ENCODE results near the gene NCAN. TPM values are rescaled to one million over a fixed set of nuclear protein-coding genes. Genes with fewer than 3 reads are reported as not detected.

Gene NCAN
- total and polyA plus RNA-seq, 2 of the 8 experiments (the other 6 are each of a cell fraction or from before 2014, with no cell fraction given) = 2.7 TPM

- Histone ChIP-seq H2BK120ac (replicated peaks; ENCODE audit: low read depth, low read length) (no peak overlapping the region), H3K27ac (ENCODE audit: low read depth, low read length) (no peak overlapping the region), H3K79me1 (ENCODE audit: low read depth, low read length) (no peaks in the 10 kb centered on the region), H3K23ac (ENCODE audit: insufficient read length) (no peak overlapping the region), H3K79me2 (ENCODE audit: control insufficient read depth in 1 of 2, insufficient read depth in 2 of 2, low read length in 2 of 2) (no peaks in the 10 kb centered on the region), H4K20me1 (replicated peaks in 1 of 2; ENCODE audit: control insufficient read depth in 1 of 2, insufficient read depth in 2 of 2, low read length in 2 of 2) (no peaks in the 10 kb centered on the region), H2BK15ac (ENCODE audit: low read length) (no peak overlapping the region), H4K91ac (replicated peaks; ENCODE audit: insufficient read length, low read length) (no peak overlapping the region), H3K36me3 (ENCODE audit: control insufficient read depth in 2 of 4, insufficient read depth in 4 of 4, low read length in 3 of 4) (no peaks in the 10 kb centered on the region), H3K4me2 (ENCODE audit: insufficient read depth in 1 of 2, low read depth in 2 of 2, low read length in 2 of 2) (no peak overlapping the region), H4K5ac (ENCODE audit: insufficient read length, low read depth, low read length) (no peak overlapping the region), H2AK5ac (ENCODE audit: low read depth, low read length) (0 out of 2 replicates have a peak overlapping the region, but pooled peaks have one; percentile 53), H3K23me2 (ENCODE audit: low read depth, low read length) (no peaks in the 10 kb centered on the region), H3K9me3 (ENCODE audit: insufficient read depth in 2 of 2, low read depth in 1 of 2, low read length in 1 of 2) (no peaks in the 10 kb centered on the region), H2AFZ (ENCODE audit: low read length) (no peak overlapping the region), H3K9ac (replicated peaks in 1 of 4; ENCODE audit: extremely low read depth in 1 of 4, low read depth in 3 of 4, low read length in 3 of 4) (no peak overlapping the region), H3K18ac (ENCODE audit: extremely low read depth, low read length) (no peak overlapping the region), H2BK5ac (ENCODE audit: low read depth, low read length) (no peak overlapping the region), H3K4ac (replicated peaks; ENCODE audit: insufficient read length, low read depth, low read length) (no peak overlapping the region), H3K4me1 (replicated peaks in 1 of 4; ENCODE audit: control insufficient read depth in 3 of 4, insufficient read depth in 4 of 4, low read length in 3 of 4) (no peaks in the 10 kb centered on the region), H4K8ac (ENCODE audit: extremely low read depth, insufficient read depth, low read length) (0 out of 2 replicates have a peak overlapping the region, but pooled peaks have one; percentile 21), H3K4me3 (ENCODE audit: extremely low read depth in 1 of 4, insufficient read depth in 2 of 4, low read depth in 3 of 4, low read length in 4 of 4) (no peak overlapping the region), H3K56ac (replicated peaks; ENCODE audit: insufficient read length, low read depth, low read length) (no peak overlapping the region), H2BK20ac (ENCODE audit: low read length) (no peak overlapping the region), H3K14ac (ENCODE audit: insufficient read length) (no peak overlapping the region), H2BK12ac (ENCODE audit: low read depth, low read length) (no peak overlapping the region), H3K27me3 (replicated peaks in 1 of 4; ENCODE audit: control insufficient read depth in 3 of 4, extremely low read depth in 1 of 4, insufficient read depth in 3 of 4, low read length in 3 of 4) (no peaks in the 10 kb centered on the region; a peak in 2 of 7 replicates)
- CTCF ChIA-PET (ENCODE audit: partially characterized antibody) = no interaction called here
- FAIRE-seq = no peak
- WGBS, 2 experiments (ENCODE audit: extremely low coverage in 1 of 2, insufficient coverage in 1 of 2, insufficient read length in 1 of 2, insufficient replicate concordance in 2 of 2, low coverage in 1 of 2, low lambda C conversion rate in 2 of 2, missing lambda C conversion rate in 1 of 2) = 91% methylated on average over 9 of the region's 9 CpGs; no CpG with 5 or more reads in 1 of the 2 experiments
- no peak for DNase-seq (ENCODE audit: low read depth in 1 of 2, low spot score in 2 of 2)
- POLR2A ChIA-PET (ENCODE audit: partially characterized antibody) = interaction anchor here (0.6 to 1.2 kb wide), 2 partner anchors 55 to 189 kb away, joined by 3 to 5 read pairs; no protein-coding TSS in a partner anchor
- TF ChIP-seq HDAC2 (IDR thresholded peaks at IDR 0.05; ENCODE audit: borderline replicate concordance in 1 of 2, low read depth in 2 of 2, low read length in 2 of 2) = no peak
- TF ChIP-seq SRF (IDR thresholded peaks at IDR 0.05; ENCODE audit: low read depth, low read length) = no peak
- no peak for TF ChIP-seq NRF1 (IDR thresholded peaks at IDR 0.05; ENCODE audit: low read depth, low read length)
- no peak for TF ChIP-seq RXRA (IDR thresholded peaks at IDR 0.05; ENCODE audit: insufficient read depth, low read depth, low read length)
- TF ChIP-seq ASH2L (IDR thresholded peaks at IDR 0.05; ENCODE audit: low read length) = no peak
Measured at GRCh38 chr19:19240476-19240875, 28.7 kb downstream of the NCAN start.
